Uterus (tissue), 4 donors: ENCODE data around the gene MCM3AP. TPM values are rescaled to one million over a fixed set of nuclear protein-coding genes. Genes with fewer than 3 reads are reported as not detected.

Experiments used
- DNase-seq, 2 donors: peaks; one replicate each; pipeline ENCODE4 v3.0.0-alpha.2; 2019 to 2020
- H3K27ac ChIP-seq, 2 donors: fragments of 200-600 bp; sonication (generic); 1 replicate in 1 of 2; 2 replicates in 1 of 2; pipeline ENCODE4 v1.5.1; 2016 to 2018
- H3K27me3 ChIP-seq, 2 donors: fragments of 200-600 bp; sonication (generic); one replicate each; pipeline ENCODE4 v1.5.1; 2018 to 2019; ENCODE audit warnings: control low read depth in 1 of 2
- H3K36me3 ChIP-seq, 2 donors: fragments of 200-600 bp; sonication (generic); one replicate each; pipeline ENCODE4 v1.5.1; 2019; ENCODE audit warnings: control low read depth in 1 of 2
- H3K4me1 ChIP-seq, 2 donors: fragments of 200-600 bp; sonication (generic); one replicate each; pipeline ENCODE4 v1.5.1; 2018 to 2019; ENCODE audit warnings: control low read depth in 1 of 2
- H3K4me3 ChIP-seq, 2 donors: fragments of 200-600 bp; sonication (generic); 1 replicate in 1 of 2; 2 replicates in 1 of 2; pipeline ENCODE4 v1.5.1; 2018 to 2019; ENCODE audit warnings: mild to moderate bottlenecking in 1 of 2
- H3K9me3 ChIP-seq, 2 donors: fragments of 200-600 bp; sonication (generic); one replicate each; pipeline ENCODE4 v1.5.1; 2019; ENCODE audit warnings: control low read depth in 1 of 2
- POLR2A ChIP-seq, 2 donors: fragments of 450-650 bp; IDR thresholded peaks; one replicate each; pipeline ENCODE4 v1.6.1; 2016; ENCODE audit warnings: antibody characterized with exemption in 2 of 2, mild to moderate bottlenecking in 1 of 2, moderate library complexity in 1 of 2
- intact Hi-C: fragments of 100-400 bp; cut with DNase I; formaldehyde crosslinking; loops from one replicate; pipeline ENCODE4 v1.15.1; 2023; ENCODE audit warnings: low total_unique reads
- total RNA-seq, 4 donors: library from RNA; depleted of rRNA in 3 of 4; stranded (reverse); fragments of >200 nt in 3 of 4; gene quantifications; one replicate each; pipeline versions ENCODE4 v1.1.0 to v1.2.4, GENCODE V29; 2014 to 2023
- TF ChIP-seq, protein P1 (sequence below), 4 experiments: fragments of 200-600 bp in 2 of 4; fragments of 450-650 bp in 2 of 4; sonication (generic) in 2 of 4; IDR thresholded peaks; one replicate each; pipeline ENCODE4 v1.5.1; 2016 to 2019; ENCODE audit warnings: antibody characterized with exemption in 4 of 4, mild to moderate bottlenecking in 2 of 4, moderate library complexity in 1 of 4
- donor health status: DM: yes; HTN: yes; CAD: no.

Gene MCM3AP
- total RNA-seq, 4 donors from 2014 or later, result 24.1 to 128 (median 93.2) TPM

DNA sequence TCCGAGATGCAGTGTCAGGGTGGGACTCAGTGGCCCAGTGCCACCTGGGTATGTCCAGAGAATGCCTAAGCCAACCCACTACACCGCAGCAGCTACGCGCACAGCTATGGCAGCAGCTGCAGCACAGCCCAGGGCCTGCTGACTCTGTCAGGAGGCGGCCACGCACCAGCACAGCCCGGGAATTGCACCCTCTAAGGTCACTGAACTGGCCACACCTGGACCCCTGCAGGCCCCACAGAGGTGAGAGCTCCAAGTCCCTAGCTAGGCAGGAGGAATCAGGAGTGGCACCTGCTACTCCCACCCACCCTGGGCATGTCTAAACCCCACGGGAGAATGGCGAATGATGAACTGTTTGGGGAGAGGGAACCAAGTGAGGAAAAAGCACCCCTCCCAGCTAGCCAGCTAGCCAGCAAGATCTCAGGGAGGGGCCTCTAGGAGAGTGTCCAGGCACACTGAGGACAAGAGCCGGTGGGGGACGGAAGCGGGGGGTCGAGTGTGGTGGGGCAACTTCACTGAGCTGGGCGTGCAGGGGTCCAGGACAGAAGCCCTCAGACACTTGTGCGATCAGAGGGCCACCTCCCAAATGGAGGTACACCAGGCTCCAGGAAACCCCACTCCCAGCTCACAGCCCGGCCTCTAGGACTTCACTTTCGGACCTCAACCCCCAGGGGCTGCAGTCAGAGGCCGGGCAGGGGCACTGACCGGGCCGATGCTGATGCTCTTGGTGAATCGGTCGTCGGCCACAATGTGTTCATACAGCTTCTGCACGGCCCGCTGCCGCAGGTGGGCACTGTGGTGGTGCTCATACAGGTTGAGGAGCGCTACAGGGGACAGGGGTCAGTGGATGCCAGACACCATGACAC is 70.7 kb downstream of the MCM3AP start:
- intact Hi-C loops, result no loop called here
- Histone ChIP-seq H3K27me3 (no peaks in the 10 kb centered on the region), H3K27ac (no peak overlapping the region), H3K4me3 (no peak overlapping the region), H3K36me3 (no peaks in the 10 kb centered on the region), H3K4me1 (no peaks in the 10 kb centered on the region), H3K9me3 (no peaks in the 10 kb centered on the region)
- TF ChIP-seq, protein P1, sequence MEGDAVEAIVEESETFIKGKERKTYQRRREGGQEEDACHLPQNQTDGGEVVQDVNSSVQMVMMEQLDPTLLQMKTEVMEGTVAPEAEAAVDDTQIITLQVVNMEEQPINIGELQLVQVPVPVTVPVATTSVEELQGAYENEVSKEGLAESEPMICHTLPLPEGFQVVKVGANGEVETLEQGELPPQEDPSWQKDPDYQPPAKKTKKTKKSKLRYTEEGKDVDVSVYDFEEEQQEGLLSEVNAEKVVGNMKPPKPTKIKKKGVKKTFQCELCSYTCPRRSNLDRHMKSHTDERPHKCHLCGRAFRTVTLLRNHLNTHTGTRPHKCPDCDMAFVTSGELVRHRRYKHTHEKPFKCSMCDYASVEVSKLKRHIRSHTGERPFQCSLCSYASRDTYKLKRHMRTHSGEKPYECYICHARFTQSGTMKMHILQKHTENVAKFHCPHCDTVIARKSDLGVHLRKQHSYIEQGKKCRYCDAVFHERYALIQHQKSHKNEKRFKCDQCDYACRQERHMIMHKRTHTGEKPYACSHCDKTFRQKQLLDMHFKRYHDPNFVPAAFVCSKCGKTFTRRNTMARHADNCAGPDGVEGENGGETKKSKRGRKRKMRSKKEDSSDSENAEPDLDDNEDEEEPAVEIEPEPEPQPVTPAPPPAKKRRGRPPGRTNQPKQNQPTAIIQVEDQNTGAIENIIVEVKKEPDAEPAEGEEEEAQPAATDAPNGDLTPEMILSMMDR (IDR thresholded peaks at IDR 0.05), result no peak
- no peak for TF ChIP-seq POLR2A (IDR thresholded peaks at IDR 0.05)
- DNase-seq, result peak in 1 of 2 donors; percentile 9

DNA sequence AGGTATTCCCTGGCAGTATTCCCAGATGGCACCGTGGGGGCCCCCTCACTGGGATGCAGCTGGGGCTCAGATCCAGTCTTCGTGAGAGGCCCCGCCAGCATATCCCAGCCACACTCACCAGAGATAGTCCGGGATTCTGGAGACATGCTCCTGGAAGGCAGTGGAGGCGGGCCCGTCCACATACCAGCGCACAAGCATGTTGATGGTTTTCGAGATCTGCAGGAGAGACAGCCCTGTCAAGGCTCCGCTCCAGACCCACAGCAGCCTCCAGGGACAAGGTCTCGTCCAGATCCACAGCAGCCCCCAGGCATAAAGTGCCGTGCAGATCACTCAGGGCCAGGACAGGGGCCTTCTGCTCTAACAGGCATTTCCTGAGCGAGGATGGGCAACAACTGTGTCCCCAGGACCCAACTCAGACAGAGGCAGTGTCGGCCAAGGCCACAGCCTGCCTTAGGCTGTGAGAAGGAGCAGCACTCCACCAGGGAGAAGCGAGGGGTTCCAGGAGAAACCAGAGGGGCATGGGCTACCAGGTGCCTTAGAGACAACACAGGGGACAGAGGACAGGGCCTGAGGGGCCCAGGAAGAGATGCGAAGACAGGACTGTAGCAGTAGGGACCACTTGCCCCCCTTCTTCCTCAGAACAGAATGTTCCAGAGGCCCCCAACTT is 71.7 kb downstream of the MCM3AP start:
- no peaks in the 10 kb centered on the region for H3K9me3 ChIP-seq
- H3K27me3 ChIP-seq, result no peaks in the 10 kb centered on the region
- H3K4me1 ChIP-seq, result no peaks in the 10 kb centered on the region
- intact Hi-C loops, result no loop called here
- H3K36me3 ChIP-seq, result no peaks in the 10 kb centered on the region
- peak in 1 of 2 donors; percentile 2 for DNase-seq
- no peak overlapping the region for H3K4me3 ChIP-seq
- H3K27ac ChIP-seq, result no peak overlapping the region
- TF ChIP-seq, protein P1 (IDR thresholded peaks at IDR 0.05), result no peak
- TF ChIP-seq POLR2A (IDR thresholded peaks at IDR 0.05), result no peak

DNA sequence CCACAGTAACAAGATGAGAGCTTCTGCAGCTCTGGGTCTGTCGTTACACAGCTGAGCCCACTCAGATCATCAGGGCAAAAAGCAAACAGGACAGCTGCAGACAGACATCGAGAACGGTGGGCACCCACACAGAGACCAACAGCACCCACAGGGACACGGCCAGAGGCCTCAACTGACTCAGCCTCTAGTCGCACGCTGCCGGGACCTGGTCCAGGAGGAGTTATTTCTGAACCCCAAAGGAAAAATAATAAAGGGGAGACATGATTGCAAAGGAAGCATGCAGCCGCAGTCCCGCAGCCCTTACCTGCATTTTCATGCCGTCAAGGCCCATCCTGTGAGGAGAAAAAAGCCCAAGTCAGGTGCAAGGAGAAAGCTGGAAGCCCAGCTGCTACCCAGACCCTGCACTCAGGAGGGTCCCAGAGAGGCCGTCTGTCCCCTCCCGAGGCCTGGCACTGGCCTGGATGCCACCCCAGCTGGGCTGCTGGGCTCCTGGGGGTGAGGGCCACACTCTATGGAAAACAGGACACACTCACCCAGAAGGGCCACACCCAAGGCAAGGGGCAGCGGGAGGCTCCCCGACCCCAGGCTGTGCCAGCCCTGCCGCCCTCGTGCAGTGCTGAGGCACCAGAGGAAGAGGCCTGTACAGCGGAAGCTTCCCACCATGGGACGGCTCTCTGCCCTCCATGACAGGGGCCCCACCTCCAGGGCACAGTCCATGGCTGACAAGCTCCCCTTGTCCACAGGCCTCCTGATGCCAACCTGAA is 72.5 kb downstream of the MCM3AP start:
- Histone ChIP-seq H3K36me3 (no peaks in the 10 kb centered on the region), H3K27ac (no peak overlapping the region), H3K9me3 (no peaks in the 10 kb centered on the region), H3K4me1 (no peaks in the 10 kb centered on the region), H3K27me3 (no peaks in the 10 kb centered on the region), H3K4me3 (no peak overlapping the region)
- DNase-seq, result peak in 1 of 2 donors; percentile 8
- intact Hi-C loops, result no loop called here
- TF ChIP-seq, protein P1 (IDR thresholded peaks at IDR 0.05), result no peak

DNA sequence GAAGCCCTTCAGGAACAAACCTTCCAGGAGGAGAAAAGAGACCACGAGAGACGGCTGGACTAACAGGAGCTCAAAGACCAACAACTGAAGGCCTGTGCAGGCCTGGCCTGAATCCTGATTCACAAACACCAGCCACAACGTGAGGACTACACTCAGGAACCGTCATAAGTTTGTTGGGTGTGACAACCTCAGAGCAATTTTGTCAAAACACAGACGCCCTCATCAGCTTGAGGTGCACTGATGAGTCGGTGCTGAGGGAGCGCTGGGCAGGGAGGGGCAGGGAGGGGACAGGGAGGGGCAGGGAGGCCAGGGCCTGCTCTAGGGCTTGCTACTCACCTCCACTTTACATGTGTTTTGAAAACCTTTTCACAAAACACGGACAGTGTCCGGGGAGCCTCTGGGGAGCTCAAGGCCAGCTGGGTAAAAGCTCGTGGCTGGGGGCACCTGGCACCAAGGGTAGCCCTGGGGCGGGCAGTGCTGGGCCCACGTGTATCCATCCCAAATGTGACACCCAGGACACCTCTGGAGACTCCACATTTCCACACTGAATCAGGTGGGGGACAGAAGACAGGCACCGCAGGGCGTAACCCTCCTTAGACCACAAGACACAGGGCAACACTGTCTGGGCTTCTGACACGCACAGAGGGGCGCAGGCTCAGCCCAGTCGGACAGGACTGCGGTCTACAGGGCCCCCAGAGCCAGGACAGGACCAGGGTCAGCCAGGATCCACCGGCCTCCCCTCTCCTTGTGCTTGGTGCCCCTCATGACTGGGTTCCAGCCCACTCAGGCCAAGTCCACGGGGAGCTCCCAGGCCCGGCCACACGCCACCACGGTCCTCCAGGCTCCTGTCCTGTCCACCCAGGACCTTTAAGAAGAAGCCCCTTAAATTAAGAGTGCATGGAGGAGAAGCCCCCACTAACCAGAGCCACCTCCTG is 73.4 kb downstream of the MCM3AP start:
- Histone ChIP-seq H3K27ac (no peak overlapping the region), H3K4me3 (no peak overlapping the region), H3K4me1 (no peaks in the 10 kb centered on the region), H3K9me3 (no peaks in the 10 kb centered on the region), H3K36me3 (no peaks in the 10 kb centered on the region), H3K27me3 (no peaks in the 10 kb centered on the region)
- DNase-seq, result peak; percentile 10 to 11
- intact Hi-C loops, result no loop called here
- TF ChIP-seq, protein P1 (IDR thresholded peaks at IDR 0.05), result no peak
- TF ChIP-seq POLR2A (IDR thresholded peaks at IDR 0.05), result no peak
